ENCODE data around the gene LMO4.

The LMO4 gene

GRCh38 chr1:87358219-87358618 is 29.5 kb downstream of the LMO4 start:
- DNase-seq (ENCODE audit: low read depth in 2 of 2), result no peak

- no peak for DNase-seq (ENCODE audit: low read depth in 2 of 2)
Measured at GRCh38 chr1:87359586-87359985, 30.9 kb downstream of the LMO4 start.

GRCh38 chr1:87362063-87362833 is 33.6 kb downstream of the LMO4 start:
- DNase-seq (ENCODE audit: low read depth in 2 of 2), result no peak

GRCh38 chr1:87362834-87363426 is 34.2 kb downstream of the LMO4 start:
- DNase-seq (ENCODE audit: low read depth in 2 of 2), result no peak

- DNase-seq (ENCODE audit: low read depth in 2 of 2), result no peak
Measured at GRCh38 chr1:87367549-87367948, 38.9 kb downstream of the LMO4 start.

GRCh38 chr1:87368907-87369306 is 40.2 kb downstream of the LMO4 start:
- DNase-seq (ENCODE audit: low read depth in 2 of 2), result no peak

GRCh38 chr1:87369736-87370478 is 41.2 kb downstream of the LMO4 start:
- no peak for DNase-seq (ENCODE audit: low read depth in 2 of 2)

GRCh38 chr1:87370544-87370943 is 41.9 kb downstream of the LMO4 start:
- DNase-seq (ENCODE audit: low read depth in 2 of 2), result no peak

- DNase-seq (ENCODE audit: low read depth in 2 of 2), result no peak
Measured at GRCh38 chr1:87379306-87379705, 50.6 kb downstream of the LMO4 start.

GRCh38 chr1:87386217-87386790 is 57.6 kb downstream of the LMO4 start:
- DNase-seq (ENCODE audit: low read depth in 2 of 2), result no peak

- no peak for DNase-seq (ENCODE audit: low read depth in 2 of 2)
Measured at GRCh38 chr1:87388411-87388810, 59.7 kb downstream of the LMO4 start.

GRCh38 chr1:87389011-87389410 is 60.3 kb downstream of the LMO4 start:
- no peak for DNase-seq (ENCODE audit: low read depth in 2 of 2)

GRCh38 chr1:87389546-87389945 is 60.9 kb downstream of the LMO4 start:
- DNase-seq (ENCODE audit: low read depth in 2 of 2), result no peak

- DNase-seq (ENCODE audit: low read depth in 2 of 2), result no peak
Measured at GRCh38 chr1:87392248-87393192, 63.8 kb downstream of the LMO4 start.

GRCh38 chr1:87393445-87394085 is 64.9 kb downstream of the LMO4 start:
- no peak for DNase-seq (ENCODE audit: low read depth in 2 of 2)

- no peak for DNase-seq (ENCODE audit: low read depth in 2 of 2)
Measured at GRCh38 chr1:87394513-87394912, 65.8 kb downstream of the LMO4 start.

- no peak for DNase-seq (ENCODE audit: low read depth in 2 of 2)
Measured at GRCh38 chr1:87394982-87395381, 66.3 kb downstream of the LMO4 start.
